HG03196 (cell line): ENCODE data around the gene THY1.
"Not testable (repeated sequence)": the region's sequence is repeated elsewhere in the genome, so short reads cannot be mapped to it uniquely, and the experiment has no call there.

ENCODE experiments used
- ATAC-seq: cut with Tn5 transposase; IDR thresholded peaks from one replicate; pipeline ENCODE4 v1.9.1; 2021; ENCODE audit not compliant: unreplicated experiment

The THY1 gene

DNA sequence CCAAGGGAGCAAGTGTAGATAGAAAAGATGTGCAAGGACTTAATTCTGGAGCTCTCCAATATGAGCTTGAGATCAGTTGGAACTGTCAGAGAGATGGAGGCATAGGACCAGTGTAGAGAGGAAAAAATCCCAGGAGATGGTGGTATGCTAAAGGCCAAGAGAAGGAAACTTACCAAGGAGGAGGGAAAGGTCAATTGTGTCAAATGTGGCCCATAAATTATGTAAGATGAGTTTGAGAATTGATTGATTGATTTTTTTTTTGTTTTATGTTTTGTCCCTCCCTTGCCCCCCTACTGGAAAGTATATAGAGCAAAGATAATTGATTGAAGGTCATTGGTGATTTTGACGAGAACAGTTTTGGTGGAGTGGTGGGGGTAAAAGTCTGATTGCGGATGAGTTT is 38.6 kb downstream of the THY1 start:
- no peak for ATAC-seq

GRCh38 chr11:119382513-119382912 is 40.5 kb downstream of the THY1 start:
- ATAC-seq, result not testable (repeated sequence)

DNA sequence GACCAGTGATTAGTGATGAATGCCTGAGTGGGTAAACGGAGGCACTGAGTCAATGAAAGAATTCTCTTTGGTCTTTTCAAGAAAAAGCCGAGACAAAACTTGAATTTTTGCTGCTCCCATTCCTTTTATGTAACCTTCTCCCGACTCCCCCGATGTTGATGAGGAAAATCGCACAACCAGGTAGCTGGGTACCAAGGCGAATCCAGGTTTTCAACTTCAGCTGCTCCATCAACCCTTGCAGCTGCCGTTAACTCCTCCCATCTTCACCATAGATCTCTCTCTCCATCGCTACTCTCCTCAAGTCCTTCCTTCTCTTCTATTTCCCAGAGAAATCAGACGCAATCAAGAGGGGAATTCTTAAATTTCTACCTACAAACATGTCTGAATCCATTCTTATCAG is 40.9 kb downstream of the THY1 start:
- no peak for ATAC-seq

- ATAC-seq, result peak; percentile 95
These were observed 41.6 kb downstream of the THY1 start, which contains the start of gene USP2 for GRCh38 chr11:119381181-119381988. TSS of gene USP2 (minus strand) at chr11:119381690. CDS start at chr11:119373480, 8,210 bp downstream.

DNA sequence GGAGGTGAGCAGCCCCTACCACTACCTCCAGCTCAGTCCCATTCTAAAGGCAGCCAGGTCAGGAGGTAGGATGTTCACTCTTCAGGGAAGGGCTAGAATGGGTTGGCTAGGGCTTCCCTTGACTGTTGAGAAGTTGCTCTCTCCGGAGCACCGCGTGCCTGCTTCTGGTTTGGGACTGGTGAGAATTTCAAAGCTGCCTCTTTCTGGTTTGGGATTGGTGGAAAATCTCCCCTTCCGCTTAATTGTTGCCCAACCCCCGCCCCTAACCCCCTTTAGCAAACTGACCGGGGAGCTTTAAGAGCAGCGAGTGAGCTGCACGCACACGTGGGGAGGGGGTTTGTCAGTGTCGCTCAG is 42.2 kb downstream of the THY1 start:
- no peak for ATAC-seq

DNA sequence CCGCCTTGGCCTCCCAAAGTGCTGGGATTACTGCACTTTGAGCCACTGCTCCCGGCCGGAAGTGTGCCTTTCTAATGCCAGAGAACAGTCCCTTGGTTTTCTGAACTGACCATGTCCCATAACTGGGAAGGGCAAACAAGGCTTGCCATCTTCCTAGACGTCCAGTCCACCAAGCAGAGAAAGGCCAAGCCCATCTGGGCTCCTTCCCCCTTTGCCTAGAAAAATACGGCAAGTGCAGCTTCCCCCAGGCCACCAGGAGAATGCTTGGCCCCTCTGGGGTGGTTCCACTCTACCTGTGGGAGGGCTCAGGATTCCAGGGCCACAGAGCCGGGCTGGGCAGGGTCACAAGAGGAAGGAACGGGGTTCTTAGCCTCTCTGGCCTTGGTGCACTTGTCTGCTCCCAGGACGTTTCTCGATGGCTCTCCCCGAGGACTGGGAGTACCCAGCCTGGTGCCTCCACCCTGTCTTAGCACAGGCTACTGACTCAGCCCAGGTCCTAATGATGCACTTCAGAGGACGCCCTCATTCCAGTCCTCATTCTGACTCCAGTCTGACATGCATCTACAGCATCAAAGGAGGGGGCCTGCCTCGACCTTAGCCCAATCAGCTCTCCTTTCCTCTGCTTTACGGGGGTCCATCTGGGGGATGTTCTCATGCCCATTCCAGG is 42.7 kb downstream of the THY1 start:
- ATAC-seq, result no peak

DNA sequence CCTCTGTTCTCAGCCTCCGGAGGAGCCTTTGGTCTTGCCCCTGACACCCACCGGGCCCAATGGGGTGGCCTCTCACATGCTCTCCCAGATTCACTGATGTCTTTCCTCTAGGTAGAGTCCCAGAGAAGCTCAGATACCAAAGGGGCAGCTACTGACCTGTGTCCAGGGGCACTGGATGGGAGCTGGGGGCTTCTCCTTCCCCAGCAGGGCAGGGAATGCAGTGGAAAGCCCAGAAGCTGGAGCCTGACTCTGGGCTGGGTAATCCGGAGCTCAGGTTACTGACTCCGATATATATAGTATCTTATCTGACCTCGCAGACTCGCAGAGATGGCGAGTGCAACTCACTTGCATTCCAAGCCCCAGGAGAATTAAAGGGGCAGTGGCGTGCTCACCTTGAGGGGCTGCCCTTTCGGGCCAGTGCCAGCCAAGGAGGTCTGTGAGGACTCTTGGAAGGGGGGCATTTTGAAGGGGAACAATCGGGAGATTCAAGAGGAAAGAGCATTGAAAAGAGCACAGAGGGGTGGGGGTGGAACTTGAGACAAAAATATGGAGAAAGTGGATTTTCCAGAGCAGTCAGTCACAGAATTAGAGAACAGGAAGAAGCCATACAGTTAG is 44.0 kb downstream of the THY1 start:
- ATAC-seq, result no peak

GRCh38 chr11:119377961-119378667 is 44.9 kb downstream of the THY1 start:
- ATAC-seq, result no peak

GRCh38 chr11:119377112-119377901 is 45.7 kb downstream of the THY1 start:
- no peak for ATAC-seq

DNA sequence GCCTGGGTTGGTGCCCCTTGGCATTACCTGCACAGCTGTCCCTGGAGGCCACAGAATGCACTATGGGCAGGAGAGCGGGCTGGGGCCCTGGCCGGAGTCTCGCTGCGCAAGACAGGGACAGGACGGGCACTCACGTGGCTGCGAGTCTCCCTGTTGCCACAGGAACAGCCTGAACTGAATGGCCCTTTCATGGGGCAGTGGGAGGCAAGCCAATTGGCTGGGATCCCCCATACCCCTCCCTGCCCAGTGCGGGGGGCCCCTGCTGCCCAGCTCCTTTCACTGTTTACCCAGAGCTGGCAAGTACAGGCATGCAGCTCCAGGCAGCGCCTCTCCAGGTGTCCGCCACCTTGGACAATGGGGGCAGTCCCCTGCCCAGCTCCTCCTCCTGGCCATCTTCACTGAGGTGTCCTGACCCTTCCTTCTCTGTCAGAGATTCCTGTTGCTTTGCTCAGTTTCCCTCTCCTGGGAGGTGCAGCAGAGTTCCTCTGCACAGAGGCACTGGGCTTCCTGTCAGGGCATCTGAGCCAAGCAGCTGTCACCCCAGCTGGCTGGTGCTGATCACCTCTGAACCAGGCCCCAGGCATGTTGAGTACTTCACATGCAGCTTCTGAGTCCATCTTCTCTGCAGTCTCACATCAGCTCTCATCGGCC is 46.6 kb downstream of the THY1 start:
- no peak for ATAC-seq

DNA sequence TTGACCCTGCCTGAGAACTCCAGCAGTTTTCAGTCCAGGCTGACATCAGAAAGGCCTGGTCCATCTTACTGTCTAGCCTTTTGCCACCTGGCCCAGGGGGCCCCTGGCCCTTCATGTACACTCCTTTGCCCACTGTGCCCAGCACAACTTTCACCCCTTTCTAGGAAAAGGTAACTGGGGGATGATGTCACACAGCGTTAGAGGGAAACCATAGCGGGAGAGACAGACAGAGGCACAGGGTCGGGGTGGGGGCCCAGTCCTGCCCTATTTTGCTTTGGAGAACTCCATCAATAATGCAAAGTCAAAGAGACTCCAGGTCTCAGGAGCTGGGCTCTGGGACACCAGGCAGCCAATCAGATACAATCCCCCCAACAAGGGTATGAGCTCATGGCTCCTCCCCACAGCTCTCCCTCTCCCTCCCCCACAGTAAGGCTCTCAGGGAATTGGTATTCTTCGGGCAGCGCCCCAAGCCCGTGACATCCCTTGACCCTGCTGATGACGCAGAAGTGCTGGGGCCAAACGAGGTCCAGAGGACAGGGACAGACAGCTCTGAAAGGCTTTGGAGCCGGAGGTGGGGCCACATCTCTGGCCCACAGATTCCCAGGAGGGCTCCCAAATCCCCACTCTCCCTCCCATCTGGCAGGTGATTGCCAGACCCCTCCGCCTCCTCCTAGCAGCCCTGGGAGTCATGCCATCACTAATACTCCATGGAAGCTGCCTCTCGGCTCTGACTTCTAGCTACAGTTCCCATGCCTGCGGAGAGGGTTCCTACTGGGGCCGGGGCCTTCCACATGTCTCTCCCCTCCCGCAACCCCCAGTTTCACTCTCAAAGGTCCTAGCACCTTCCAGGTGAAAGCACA is 47.4 kb downstream of the THY1 start:
- no peak for ATAC-seq

- no peak for ATAC-seq
These were observed 48.2 kb downstream of the THY1 start for GRCh38 chr11:119374632-119375336.

- ATAC-seq, result no peak
These were observed 48.9 kb downstream of the THY1 start for GRCh38 chr11:119373921-119374631.

DNA sequence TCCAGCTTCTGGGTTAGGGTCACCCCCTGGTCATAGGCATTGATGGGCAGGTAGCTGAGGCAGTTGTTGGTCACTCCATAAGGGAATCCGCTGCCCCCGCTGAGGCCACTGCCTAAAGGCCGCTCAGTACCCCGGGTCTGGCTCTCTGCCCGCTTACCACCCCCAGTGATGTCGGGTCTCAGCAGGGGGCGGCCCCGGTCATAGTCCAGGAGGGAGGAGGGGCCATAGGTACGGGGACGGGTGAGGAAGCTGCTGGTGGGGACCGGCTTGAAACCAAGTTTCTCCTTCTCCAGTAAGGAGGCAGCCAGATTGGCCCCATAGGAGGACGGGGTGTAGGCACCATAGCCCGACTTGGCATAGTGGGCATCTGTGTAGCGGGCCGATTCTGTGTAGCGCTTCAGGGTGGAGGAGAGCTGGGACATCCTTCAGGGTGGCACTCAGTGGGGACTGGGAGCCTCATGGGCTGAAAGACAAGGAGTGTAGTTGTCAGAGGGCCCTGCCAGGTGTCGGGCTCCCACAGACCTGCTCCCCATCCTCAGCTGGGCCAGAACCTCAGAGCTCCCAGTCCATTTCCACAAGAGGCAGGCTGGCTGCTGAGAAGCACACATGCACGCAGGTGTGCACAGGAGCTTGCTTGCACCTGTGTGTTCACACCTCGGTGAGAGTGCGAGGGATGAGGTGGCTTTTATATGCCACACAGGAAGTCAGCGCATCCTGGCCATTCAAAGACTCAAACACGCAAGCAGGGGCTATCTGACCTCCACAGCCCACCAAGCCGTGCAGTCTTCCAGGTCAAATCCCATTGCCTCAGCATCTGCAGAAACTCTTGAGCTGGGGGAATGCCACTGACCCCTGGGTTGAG is 49.7 kb downstream of the THY1 start:
- no peak for ATAC-seq

GRCh38 chr11:119372260-119373058 is 50.5 kb downstream of the THY1 start:
- ATAC-seq, result no peak

- ATAC-seq, result no peak
These were observed 51.2 kb downstream of the THY1 start for GRCh38 chr11:119371778-119372182.
